HepG2 (cell line): ENCODE data around the gene TJP2.

Experiments used
- EP300 ChIP-seq, 3 experiments: sonication (generic) in 1 of 3; formaldehyde crosslinking in 1 of 3; IDR thresholded peaks; 2 replicates each; pipeline versions ENCODE4 v1.5.1 to v1.6.1; 2011 to 2020; ENCODE audit warnings: low read depth in 2 of 3, low read length in 2 of 3, borderline replicate concordance in 1 of 3, improper control_type of control experiment in 1 of 3, mild to moderate bottlenecking in 1 of 3, missing genetic modification reagents in 1 of 3, moderate library complexity in 1 of 3
- FOXA1 ChIP-seq, 2 experiments: fragments of 450-650 bp in 1 of 2; sonication (generic) in 1 of 2; formaldehyde crosslinking in 1 of 2; IDR thresholded peaks; 2 replicates each; pipeline versions ENCODE4 v1.4.0 to v1.6.1; 2016 to 2020; ENCODE audit warnings: missing genetic modification reagents in 1 of 2
- IRF2 ChIP-seq: IDR thresholded peaks from 2 replicates; pipeline ENCODE4 v1.6.1; 2018; ENCODE audit warnings: missing genetic modification reagents, missing compliant biosample characterization
- MBD4 ChIP-seq: IDR thresholded peaks from 2 replicates; pipeline ENCODE4 v1.6.1; 2012; ENCODE audit warnings: low read length, inconsistent platforms, borderline replicate concordance
- RXRA ChIP-seq: sonication (generic); formaldehyde crosslinking; IDR thresholded peaks from 2 replicates; pipeline ENCODE4 v1.5.1; 2020; ENCODE audit warnings: missing genetic modification reagents
- TF ChIP-seq, protein P1 (sequence below): sonication (generic); formaldehyde crosslinking; IDR thresholded peaks from 2 replicates; pipeline ENCODE4 v1.8.1; 2023; ENCODE audit warnings: mild to moderate bottlenecking, moderate library complexity, missing genetic modification reagents

- TF ChIP-seq IRF2 (CRISPR knock-in tag), result no peak
- TF ChIP-seq, protein P1, sequence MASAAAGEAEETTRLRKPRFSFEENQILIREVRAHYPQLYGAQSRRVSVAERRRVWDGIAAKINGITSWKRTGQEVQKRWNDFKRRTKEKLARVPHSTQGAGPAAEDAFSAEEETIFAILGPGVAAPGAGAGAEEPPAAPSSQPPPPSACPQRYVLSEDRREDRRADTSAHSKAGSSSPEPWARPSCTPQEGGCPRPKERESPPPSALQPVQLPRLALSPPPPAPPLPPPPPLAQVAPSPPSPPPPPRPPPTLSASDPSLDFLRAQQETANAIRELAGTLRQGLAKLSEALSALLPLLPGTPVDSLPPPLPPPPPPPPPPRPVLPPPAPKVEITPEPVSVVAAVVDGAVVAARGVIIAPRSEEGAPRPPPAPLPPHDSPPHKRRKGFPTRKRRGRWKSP, result no peak
- TF ChIP-seq FOXA1 (IDR thresholded peaks at IDR 0.05), result no peak
- TF ChIP-seq FOXA1 (CRISPR knock-in tag; IDR thresholded peaks at IDR 0.05), result no peak
- TF ChIP-seq RXRA (CRISPR knock-in tag), result no peak
- no peak for TF ChIP-seq MBD4
- no peak for TF ChIP-seq EP300 (IDR thresholded peaks at IDR 0.05; ENCODE audit: low read depth in 2 of 2, low read length in 2 of 2)
- no peak for TF ChIP-seq EP300 (CRISPR knock-in tag; IDR thresholded peaks at IDR 0.05; ENCODE audit: borderline replicate concordance)
Observed at GRCh38 chr9:69255591-69255990, 81.5 kb downstream of the TJP2 start.
